VCaP (cell line): Measurements from ENCODE around the gene UCHL5.
A peak's percentile ranks its signal among the peaks of the same experiment; 100 is the strongest.
"Not testable (repeated sequence)": the region's sequence is repeated elsewhere in the genome, so short reads cannot be mapped to it uniquely, and the experiment has no call there.

Source experiments
- H3K27ac ChIP-seq: fragments of 450-650 bp; 2 replicates; pipeline ENCODE4 v1.5.1; 2017
- CTCF ChIP-seq: fragments of 450-650 bp; conservative IDR thresholded peaks from 2 replicates; pipeline ENCODE4 v1.5.1; 2017; ENCODE audit warnings: mild to moderate bottlenecking, moderate library complexity

UCHL5 gene

GRCh38 chr1:193009501-193009900 is 49.7 kb downstream of the UCHL5 start:
- no peak for TF ChIP-seq CTCF
- H3K27ac ChIP-seq, result peak overlapping the region; percentile 17; the same call in 1 of the 2 replicates

- TF ChIP-seq CTCF, result no peak
- H3K27ac ChIP-seq, result no peak overlapping the region
Measured at GRCh38 chr1:193005785-193006184, 53.4 kb downstream of the UCHL5 start.

GRCh38 chr1:192998536-192998935 is 60.6 kb downstream of the UCHL5 start:
- peak; percentile 7; the same call in 1 of the 2 replicates for TF ChIP-seq CTCF
- no peak overlapping the region for H3K27ac ChIP-seq

GRCh38 chr1:192994141-192994540 is 65.0 kb downstream of the UCHL5 start:
- no peak overlapping the region for H3K27ac ChIP-seq
- TF ChIP-seq CTCF, result no peak

DNA sequence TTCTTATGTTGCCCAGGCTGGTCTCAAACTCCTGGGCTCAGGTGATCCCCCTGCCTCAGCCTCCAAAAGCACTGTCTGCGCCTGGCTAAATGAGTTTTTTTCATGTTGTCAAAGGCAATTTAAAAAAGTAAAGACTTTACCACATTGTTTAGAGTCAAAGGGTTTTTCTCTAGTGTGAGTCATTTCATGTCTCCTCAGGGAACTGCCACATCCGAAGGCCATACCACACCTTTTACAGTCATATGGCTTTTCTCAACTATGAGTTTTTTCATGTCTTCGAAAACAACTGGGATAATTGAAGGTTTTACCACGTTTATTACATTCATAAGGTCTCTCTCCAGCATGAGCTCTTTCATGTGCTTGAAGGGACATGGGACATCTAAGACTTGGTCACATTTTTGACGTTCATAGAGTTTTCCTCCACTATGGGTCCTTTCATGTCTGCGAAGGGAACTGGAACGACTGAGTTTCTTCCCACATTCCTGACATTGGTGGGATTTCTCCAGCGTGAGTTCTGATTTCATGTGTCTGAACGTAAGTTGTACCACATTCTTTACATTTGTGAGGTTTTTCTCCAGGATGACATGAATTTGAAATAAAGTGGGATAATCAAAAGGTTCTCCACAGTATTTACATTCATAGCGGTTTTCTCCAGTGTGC is 65.6 kb downstream of the UCHL5 start:
- no peak for TF ChIP-seq CTCF
- H3K27ac ChIP-seq, result no peak overlapping the region

DNA sequence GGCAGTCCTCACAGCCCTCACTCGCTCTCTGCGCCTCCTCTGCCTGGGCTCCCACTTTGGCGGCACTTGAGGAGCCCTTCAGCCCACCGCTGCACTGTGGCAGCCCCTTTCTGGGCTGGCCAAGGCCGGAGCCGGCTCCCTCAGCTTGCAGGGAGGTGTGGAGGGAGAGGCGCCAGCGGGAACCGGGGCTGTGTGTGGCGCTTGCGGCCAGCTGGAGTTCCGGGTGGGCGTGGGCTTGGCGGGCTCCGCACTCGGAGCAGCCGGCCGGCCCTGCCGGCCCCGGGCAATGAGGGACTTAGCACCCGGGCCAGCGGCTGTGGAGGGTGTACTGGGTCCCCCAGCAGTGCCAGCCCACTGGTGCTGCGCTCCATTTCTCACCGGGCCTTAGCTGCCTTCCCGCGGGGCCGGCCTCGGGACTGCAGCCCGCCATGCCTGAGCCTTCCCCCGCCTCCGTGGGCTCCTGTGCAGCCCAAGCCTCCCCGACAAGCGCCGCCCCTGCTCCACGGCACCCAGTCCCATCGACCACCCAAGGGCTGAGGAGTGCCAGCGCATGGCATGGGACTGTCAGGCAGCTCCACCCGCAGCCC is 72.3 kb downstream of the UCHL5 start:
- H3K27ac ChIP-seq, result not testable (repeated sequence)

- no peak overlapping the region for H3K27ac ChIP-seq
- TF ChIP-seq CTCF, result no peak
Measured at GRCh38 chr1:192986110-192986747, 72.9 kb downstream of the UCHL5 start.

- no peak for TF ChIP-seq CTCF
- H3K27ac ChIP-seq, result no peak overlapping the region
Measured at GRCh38 chr1:192984080-192984479, 75.1 kb downstream of the UCHL5 start.
